Activated CD8-positive, alpha-beta T cell treated with anti-CD3 and anti-CD28 coated beads for 36 hours (primary cell): ENCODE results near the gene SOX11. TPM values are rescaled to one million over a fixed set of nuclear protein-coding genes. Genes with fewer than 3 reads are reported as not detected.

Experiments
- ATAC-seq: fragments of 200-7000 bp; cut with Tn5 transposase; one replicate; pipeline ENCODE4 v1.10.0; 2021; ENCODE audit warnings: mild to moderate bottlenecking, moderate library complexity
- CTCF ChIA-PET: fragments of 350-600 bp; sonication (Branson Sonifier 250); formaldehyde crosslinking; loops from one replicate; lab custom pipeline; 2021; ENCODE audit warnings: antibody characterized with exemption; lab: Charles Lee
- POLR2A ChIA-PET: fragments of 350-600 bp; sonication (Branson Sonifier 250); formaldehyde crosslinking; loops from one replicate; lab custom pipeline; 2021; ENCODE audit warnings: antibody characterized with exemption; lab: Charles Lee
- DNase-seq: peaks from one replicate; pipeline ENCODE4 v3.0.0-alpha.2; 2020
- H3K27ac Mint-ChIP-seq: one replicate; pipeline ENCODE4 v1.8.0; 2021; ENCODE audit warnings: mild to moderate bottlenecking, mixed read lengths
- H3K27me3 Mint-ChIP-seq: one replicate; pipeline ENCODE4 v1.8.0; 2021; ENCODE audit warnings: mixed read lengths
- H3K36me3 Mint-ChIP-seq: one replicate; pipeline ENCODE4 v1.8.0; 2021; ENCODE audit warnings: low read depth, mixed read lengths
- H3K4me1 Mint-ChIP-seq: one replicate; pipeline ENCODE4 v1.8.0; 2021; ENCODE audit warnings: low read depth, mixed read lengths
- H3K4me3 Mint-ChIP-seq: one replicate; pipeline ENCODE4 v1.8.0; 2021; ENCODE audit warnings: mild to moderate bottlenecking, moderate library complexity, mixed read lengths
- H3K9me3 Mint-ChIP-seq: one replicate; pipeline ENCODE4 v1.8.0; 2021; ENCODE audit warnings: mixed read lengths
- intact Hi-C: fragments of 100-400 bp; cut with micrococcal nuclease; formaldehyde crosslinking; loops from one replicate; pipeline ENCODE4 v1.10.0; 2022
- total RNA-seq, 2 experiments: library from RNA; stranded (reverse); gene quantifications; one replicate each; pipeline ENCODE4 v1.2.3, GENCODE V29; 2021
- TF ChIP-seq, protein P1 (sequence below): fragments of 200-600 bp; IDR thresholded peaks from one replicate; pipeline ENCODE4 v1.8.0; 2022; ENCODE audit warnings: antibody characterized with exemption, mild to moderate bottlenecking

Gene SOX11
- total RNA-seq, 2 experiments from 2014 or later, result not detected

GRCh38 chr2:5736050-5736449 is 43.9 kb downstream of the SOX11 start:
- no peak for ATAC-seq
- Mint-ChIP-seq H3K36me3 (no peaks in the 10 kb centered on the region), H3K27ac (no peak overlapping the region), H3K27me3 (no peaks in the 10 kb centered on the region), H3K4me3 (no peak overlapping the region), H3K9me3 (no peaks in the 10 kb centered on the region), H3K4me1 (no peaks in the 10 kb centered on the region)
- DNase-seq, result no peak
- POLR2A ChIA-PET, result no interaction called here
- CTCF ChIA-PET, result no interaction called here
- intact Hi-C loops, result no loop called here
- TF ChIP-seq, protein P1, sequence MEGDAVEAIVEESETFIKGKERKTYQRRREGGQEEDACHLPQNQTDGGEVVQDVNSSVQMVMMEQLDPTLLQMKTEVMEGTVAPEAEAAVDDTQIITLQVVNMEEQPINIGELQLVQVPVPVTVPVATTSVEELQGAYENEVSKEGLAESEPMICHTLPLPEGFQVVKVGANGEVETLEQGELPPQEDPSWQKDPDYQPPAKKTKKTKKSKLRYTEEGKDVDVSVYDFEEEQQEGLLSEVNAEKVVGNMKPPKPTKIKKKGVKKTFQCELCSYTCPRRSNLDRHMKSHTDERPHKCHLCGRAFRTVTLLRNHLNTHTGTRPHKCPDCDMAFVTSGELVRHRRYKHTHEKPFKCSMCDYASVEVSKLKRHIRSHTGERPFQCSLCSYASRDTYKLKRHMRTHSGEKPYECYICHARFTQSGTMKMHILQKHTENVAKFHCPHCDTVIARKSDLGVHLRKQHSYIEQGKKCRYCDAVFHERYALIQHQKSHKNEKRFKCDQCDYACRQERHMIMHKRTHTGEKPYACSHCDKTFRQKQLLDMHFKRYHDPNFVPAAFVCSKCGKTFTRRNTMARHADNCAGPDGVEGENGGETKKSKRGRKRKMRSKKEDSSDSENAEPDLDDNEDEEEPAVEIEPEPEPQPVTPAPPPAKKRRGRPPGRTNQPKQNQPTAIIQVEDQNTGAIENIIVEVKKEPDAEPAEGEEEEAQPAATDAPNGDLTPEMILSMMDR, result no peak

DNA sequence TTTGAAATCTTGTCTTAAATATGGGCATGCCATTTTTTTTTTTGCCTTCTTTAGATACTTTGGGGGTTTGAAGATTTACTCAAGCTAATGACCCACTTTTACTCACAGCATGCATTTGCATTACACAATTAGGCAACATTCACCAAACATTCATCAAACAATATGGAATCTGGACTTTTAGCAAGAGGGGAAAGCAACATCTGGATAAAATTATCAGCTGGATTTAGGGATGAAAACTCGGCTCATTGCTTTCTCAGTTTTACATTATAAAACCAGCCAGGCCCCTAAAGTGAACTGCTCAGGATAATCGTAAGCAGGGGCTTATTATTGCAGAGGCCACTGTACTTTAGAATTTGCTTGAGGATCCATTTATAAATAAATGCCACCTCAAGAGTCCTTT is 44.7 kb downstream of the SOX11 start:
- Mint-ChIP-seq H3K36me3 (no peaks in the 10 kb centered on the region), H3K4me1 (no peaks in the 10 kb centered on the region), H3K27me3 (no peaks in the 10 kb centered on the region), H3K4me3 (no peak overlapping the region), H3K27ac (no peak overlapping the region), H3K9me3 (no peaks in the 10 kb centered on the region)
- intact Hi-C loops, result no loop called here
- TF ChIP-seq, protein P1, result no peak
- ChIA-PET CTCF (no interaction called here), POLR2A (no interaction called here)
- ATAC-seq (no peak), DNase-seq (no peak)

- no peaks in the 10 kb centered on the region for H3K36me3 Mint-ChIP-seq
- ChIA-PET CTCF (no interaction called here), POLR2A (no interaction called here)
- no peaks in the 10 kb centered on the region for H3K27me3 Mint-ChIP-seq
- DNase-seq (no peak), ATAC-seq (no peak)
- H3K9me3 Mint-ChIP-seq, result no peaks in the 10 kb centered on the region
- TF ChIP-seq, protein P1, result no peak
- H3K4me3 Mint-ChIP-seq, result no peak overlapping the region
- intact Hi-C loops, result no loop called here
- H3K4me1 Mint-ChIP-seq, result no peaks in the 10 kb centered on the region
- no peak overlapping the region for H3K27ac Mint-ChIP-seq
These were observed 47.9 kb downstream of the SOX11 start for GRCh38 chr2:5740053-5740452.

- no peak for DNase-seq
- H3K27ac Mint-ChIP-seq, result no peak overlapping the region
- no peak for ATAC-seq
- intact Hi-C loops, result no loop called here
- ChIA-PET POLR2A (no interaction called here), CTCF (no interaction called here)
- no peaks in the 10 kb centered on the region for H3K27me3 Mint-ChIP-seq
- H3K4me1 Mint-ChIP-seq, result no peaks in the 10 kb centered on the region
- H3K9me3 Mint-ChIP-seq, result no peaks in the 10 kb centered on the region
- TF ChIP-seq, protein P1, result no peak
- H3K4me3 Mint-ChIP-seq, result no peak overlapping the region
- H3K36me3 Mint-ChIP-seq, result no peaks in the 10 kb centered on the region
These were observed 48.6 kb downstream of the SOX11 start for GRCh38 chr2:5740817-5741216.

- no peak for DNase-seq
- ATAC-seq, result no peak
- CTCF ChIA-PET, result no interaction called here
- POLR2A ChIA-PET, result no interaction called here
- intact Hi-C loops, result no loop called here
- Mint-ChIP-seq H3K27me3 (no peaks in the 10 kb centered on the region), H3K36me3 (no peaks in the 10 kb centered on the region), H3K9me3 (no peaks in the 10 kb centered on the region), H3K4me1 (no peaks in the 10 kb centered on the region), H3K27ac (no peak overlapping the region), H3K4me3 (no peak overlapping the region)
- TF ChIP-seq, protein P1, result no peak
These were observed 49.1 kb downstream of the SOX11 start for GRCh38 chr2:5741242-5741641.
